Measurements from ENCODE around the gene LDLRAD3. TPM values are rescaled to one million over a fixed set of nuclear protein-coding genes. Genes with fewer than 3 reads are reported as not detected.

LDLRAD3 gene
- total and polyA plus RNA-seq, 9 donors: 14.5 to 32.4 (median 17.2) TPM

GRCh38 chr11:35934271-35934670 lies 9.6 kb upstream of the LDLRAD3 start:
- no peak for DNase-seq
- TF ChIP-seq POLR2A (IDR thresholded peaks at IDR 0.05) (no peak), CTCF (IDR thresholded peaks at IDR 0.05) (no peak), EP300 (IDR thresholded peaks at IDR 0.05) (no peak)
- no peaks in the 10 kb centered on the region for H3K36me3 ChIP-seq
- no peak overlapping the region for H3K27ac ChIP-seq
- H3K27me3 ChIP-seq: no peaks in the 10 kb centered on the region
- WGBS, 3 donors: 75 to 78% (median 76%) methylated on average over 7 of the region's 7 CpGs
- peaks cover 0 to 3% of the 10 kb centered on the region in 2 donors for H3K9me3 ChIP-seq
- H3K4me1 ChIP-seq (ENCODE audit: insufficient read depth): no peaks in the 10 kb centered on the region
- intact Hi-C loops (cut with DNase I): no loop called here
- H3K4me3 ChIP-seq: no peak overlapping the region

GRCh38 chr11:35934981-35935380 lies 8.9 kb upstream of the LDLRAD3 start:
- H3K4me3 ChIP-seq: no peak overlapping the region
- H3K27me3 ChIP-seq: no peaks in the 10 kb centered on the region
- TF ChIP-seq EP300 (IDR thresholded peaks at IDR 0.05) (no peak), POLR2A (IDR thresholded peaks at IDR 0.05) (no peak), CTCF (IDR thresholded peaks at IDR 0.05) (no peak)
- H3K4me1 ChIP-seq (ENCODE audit: insufficient read depth): no peaks in the 10 kb centered on the region
- no peak overlapping the region for H3K27ac ChIP-seq
- intact Hi-C loops (cut with DNase I): no loop called here
- peaks cover 0 to 3% of the 10 kb centered on the region in 2 donors for H3K9me3 ChIP-seq
- H3K36me3 ChIP-seq: no peaks in the 10 kb centered on the region
- no peak for DNase-seq
- 54 to 71% (median 70%) methylated on average over 4 of the region's 4 CpGs for WGBS, 3 donors

GRCh38 chr11:35935390-35935789 lies 8.5 kb upstream of the LDLRAD3 start:
- H3K27me3 ChIP-seq: no peaks in the 10 kb centered on the region
- TF ChIP-seq POLR2A (IDR thresholded peaks at IDR 0.05) (no peak), CTCF (IDR thresholded peaks at IDR 0.05) (no peak), EP300 (IDR thresholded peaks at IDR 0.05) (no peak)
- intact Hi-C loops (cut with DNase I): no loop called here

DNA sequence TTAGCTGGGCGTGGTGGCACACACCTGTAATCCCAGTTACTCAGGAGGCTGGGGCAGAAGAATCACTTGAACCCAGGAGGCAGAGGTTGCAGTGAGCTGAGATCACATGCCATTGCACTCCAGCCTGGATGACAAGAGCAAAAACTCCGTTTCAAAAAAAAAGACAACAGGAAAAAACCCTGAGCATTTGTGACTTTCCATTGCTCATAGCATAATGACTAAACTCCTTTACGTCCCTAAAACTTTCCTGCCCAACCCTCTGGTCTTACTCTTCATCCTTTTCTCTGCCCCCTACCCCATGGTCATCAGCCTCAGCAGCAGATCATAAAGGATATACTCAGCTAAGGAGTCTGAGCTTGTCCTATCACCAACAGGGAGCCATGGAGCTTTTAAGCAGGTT lies 6.8 kb upstream of the LDLRAD3 start:
- TF ChIP-seq EP300 (IDR thresholded peaks at IDR 0.05) (no peak), POLR2A (IDR thresholded peaks at IDR 0.05) (no peak), CTCF (IDR thresholded peaks at IDR 0.05) (no peak)
- Histone ChIP-seq H3K4me1 (ENCODE audit: insufficient read depth) (no peaks in the 10 kb centered on the region), H3K36me3 (no peaks in the 10 kb centered on the region), H3K9me3 (peaks cover 0 to 2% of the 10 kb centered on the region in 2 donors), H3K27me3 (no peaks in the 10 kb centered on the region), H3K4me3 (no peak overlapping the region), H3K27ac (no peak overlapping the region)
- intact Hi-C loops (cut with DNase I): no loop called here
- WGBS, 3 donors: 57 to 64% (median 60%) methylated on average over 3 of the region's 3 CpGs
- DNase-seq: no peak

More at GRCh38 chr11:35935390-35935789, 8.5 kb upstream of the LDLRAD3 start:
- Histone ChIP-seq H3K27ac (no peak overlapping the region), H3K4me1 (ENCODE audit: insufficient read depth) (no peaks in the 10 kb centered on the region), H3K36me3 (no peaks in the 10 kb centered on the region), H3K4me3 (no peak overlapping the region), H3K9me3 (peaks cover 0 to 3% of the 10 kb centered on the region in 2 donors)
- 54 to 76% (median 56%) methylated on average over 1 of the region's 1 CpG for WGBS, 3 donors
- DNase-seq: no peak

Measured in ovary (tissue), 9 donors.